Measurements from ENCODE around the gene IL20RA. TPM values are rescaled to one million over a fixed set of nuclear protein-coding genes. Genes with fewer than 3 reads are reported as not detected.

IL20RA gene
- total and polyA plus RNA-seq, 4 donors: 0.17 to 0.65 (median 0.25) TPM; not detected in 1

GRCh38 chr6:136962661-136963060, 82.1 kb downstream of the IL20RA start:
- Histone ChIP-seq H3K36me3 (ENCODE audit: control insufficient read depth in 4 of 4, insufficient read depth in 3 of 4, low read depth in 1 of 4, low read length in 3 of 4) (no peaks in the 10 kb centered on the region), H3K27me3 (ENCODE audit: control insufficient read depth in 4 of 4, insufficient read depth in 4 of 4, low read length in 3 of 4) (peaks cover 0 to 10% (median 0%) of the 10 kb centered on the region in 4 donors), H3K9ac (ENCODE audit: low read depth in 1 of 2, low read length in 2 of 2) (no peak overlapping the region), H3K4me3 (ENCODE audit: low read depth in 1 of 3, low read length in 3 of 3) (no peak overlapping the region), H3K9me3 (ENCODE audit: control insufficient read depth in 4 of 4, low read length in 3 of 4) (no peaks in the 10 kb centered on the region), H3K4me1 (ENCODE audit: control insufficient read depth in 4 of 4, insufficient read depth in 4 of 4, low read length in 3 of 4) (no peaks in the 10 kb centered on the region), H3K27ac (ENCODE audit: low read depth in 1 of 2, low read length in 2 of 2) (no peak overlapping the region)
- TF ChIP-seq HNF4G (IDR thresholded peaks at IDR 0.05): no peak
- TF ChIP-seq RAD21 (IDR thresholded peaks at IDR 0.05): no peak
- no peak for TF ChIP-seq FOXA1 (IDR thresholded peaks at IDR 0.05)
- TF ChIP-seq MAX (IDR thresholded peaks at IDR 0.05): no peak
- no peak for TF ChIP-seq EGR1 (IDR thresholded peaks at IDR 0.05; ENCODE audit: low read depth in 2 of 2)
- TF ChIP-seq YY1 (IDR thresholded peaks at IDR 0.05): no peak
- TF ChIP-seq, protein P1, sequence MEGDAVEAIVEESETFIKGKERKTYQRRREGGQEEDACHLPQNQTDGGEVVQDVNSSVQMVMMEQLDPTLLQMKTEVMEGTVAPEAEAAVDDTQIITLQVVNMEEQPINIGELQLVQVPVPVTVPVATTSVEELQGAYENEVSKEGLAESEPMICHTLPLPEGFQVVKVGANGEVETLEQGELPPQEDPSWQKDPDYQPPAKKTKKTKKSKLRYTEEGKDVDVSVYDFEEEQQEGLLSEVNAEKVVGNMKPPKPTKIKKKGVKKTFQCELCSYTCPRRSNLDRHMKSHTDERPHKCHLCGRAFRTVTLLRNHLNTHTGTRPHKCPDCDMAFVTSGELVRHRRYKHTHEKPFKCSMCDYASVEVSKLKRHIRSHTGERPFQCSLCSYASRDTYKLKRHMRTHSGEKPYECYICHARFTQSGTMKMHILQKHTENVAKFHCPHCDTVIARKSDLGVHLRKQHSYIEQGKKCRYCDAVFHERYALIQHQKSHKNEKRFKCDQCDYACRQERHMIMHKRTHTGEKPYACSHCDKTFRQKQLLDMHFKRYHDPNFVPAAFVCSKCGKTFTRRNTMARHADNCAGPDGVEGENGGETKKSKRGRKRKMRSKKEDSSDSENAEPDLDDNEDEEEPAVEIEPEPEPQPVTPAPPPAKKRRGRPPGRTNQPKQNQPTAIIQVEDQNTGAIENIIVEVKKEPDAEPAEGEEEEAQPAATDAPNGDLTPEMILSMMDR (IDR thresholded peaks at IDR 0.05; ENCODE audit: low read depth, low read length, missing input control): no peak
- no peak for TF ChIP-seq HNF4A (conservative IDR thresholded peaks at IDR 0.05)
- no peak for TF ChIP-seq TAF1 (conservative IDR thresholded peaks at IDR 0.05)
- TF ChIP-seq, protein P2, sequence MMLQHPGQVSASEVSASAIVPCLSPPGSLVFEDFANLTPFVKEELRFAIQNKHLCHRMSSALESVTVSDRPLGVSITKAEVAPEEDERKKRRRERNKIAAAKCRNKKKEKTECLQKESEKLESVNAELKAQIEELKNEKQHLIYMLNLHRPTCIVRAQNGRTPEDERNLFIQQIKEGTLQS (IDR thresholded peaks at IDR 0.05): no peak
- no peak for TF ChIP-seq SP1 (IDR thresholded peaks at IDR 0.05)
- no peak for TF ChIP-seq JUND (IDR thresholded peaks at IDR 0.05)
- TF ChIP-seq REST (IDR thresholded peaks at IDR 0.05): no peak
- TF ChIP-seq GABPA (IDR thresholded peaks at IDR 0.05 in 1 of 2, conservative IDR thresholded peaks at IDR 0.05 in 1 of 2): no peak
- TF ChIP-seq RXRA (IDR thresholded peaks at IDR 0.05): no peak
- WGBS: 59% methylated on average over 4 of the region's 4 CpGs
- no peak for DNase-seq (ENCODE audit: low spot score)

DNA sequence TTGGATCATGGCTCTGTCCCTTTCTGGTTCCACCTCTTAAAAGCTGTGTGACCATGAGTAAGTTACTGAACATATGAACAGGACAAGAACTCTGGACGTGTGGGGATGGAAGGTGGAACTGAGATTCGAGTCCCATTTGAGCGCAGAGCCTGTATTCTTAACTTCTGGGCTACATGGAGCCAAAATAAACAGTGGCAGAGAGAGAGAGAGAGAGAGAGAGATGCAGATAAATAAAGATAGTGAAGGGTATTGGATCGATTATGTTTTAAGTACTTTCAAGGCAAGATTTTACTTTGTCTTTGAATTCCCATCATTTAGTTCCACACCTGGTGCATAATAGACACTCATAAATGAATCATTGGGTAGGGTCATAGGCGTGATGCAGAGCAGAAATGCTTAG, 82.9 kb downstream of the IL20RA start:
- no peak overlapping the region for H3K27ac ChIP-seq (ENCODE audit: low read depth in 1 of 2, low read length in 2 of 2)
- peaks cover 0 to 7% (median 0%) of the 10 kb centered on the region in 4 donors for H3K27me3 ChIP-seq (ENCODE audit: control insufficient read depth in 4 of 4, insufficient read depth in 4 of 4, low read length in 3 of 4)
- H3K9me3 ChIP-seq (ENCODE audit: control insufficient read depth in 4 of 4, low read length in 3 of 4): no peaks in the 10 kb centered on the region
- H3K4me3 ChIP-seq (ENCODE audit: low read depth in 1 of 3, low read length in 3 of 3): no peak overlapping the region
- H3K36me3 ChIP-seq (ENCODE audit: control insufficient read depth in 4 of 4, insufficient read depth in 3 of 4, low read depth in 1 of 4, low read length in 3 of 4): no peaks in the 10 kb centered on the region
- DNase-seq (ENCODE audit: low spot score): no peak
- WGBS: 54% methylated on average over 5 of the region's 5 CpGs
- H3K4me1 ChIP-seq (ENCODE audit: control insufficient read depth in 4 of 4, insufficient read depth in 4 of 4, low read length in 3 of 4): peaks cover 0 to 2% (median 0%) of the 10 kb centered on the region in 4 donors
- TF ChIP-seq REST (IDR thresholded peaks at IDR 0.05) (no peak), RXRA (IDR thresholded peaks at IDR 0.05) (no peak), FOXA2 (IDR thresholded peaks at IDR 0.05) (peak; percentile 28)
- H3K9ac ChIP-seq (ENCODE audit: low read depth in 1 of 2, low read length in 2 of 2): no peak overlapping the region

Measured in liver (tissue), 9 donors.